OCI-LY7 (cell line): ENCODE data around the gene VPS35L. TPM values are rescaled to one million over a fixed set of nuclear protein-coding genes. Genes with fewer than 3 reads are reported as not detected.

Experiments
- BruUV-seq: library from RNA; stranded (reverse); fragments of 400-500 nt; replicated peaks from 2 replicates; lab custom pipeline; 2021; lab: Mats Ljungman, UMichigan
- CTCF ChIA-PET: fragments of 300-600 bp; sonication (Branson Sonifier 250); formaldehyde crosslinking; loops from one replicate; lab custom pipeline; 2022; ENCODE audit warnings: antibody characterized with exemption; ENCODE audit not compliant: unreplicated experiment; lab: Charles Lee
- POLR2A ChIA-PET: fragments of 300-600 bp; sonication (Branson Sonifier 250); formaldehyde crosslinking; loops from one replicate; lab custom pipeline; 2022; ENCODE audit warnings: antibody characterized with exemption; lab: Charles Lee
- DNase-seq: peaks from one replicate; pipeline ENCODE4 v3.0.0-alpha.2; 2015; ENCODE audit warnings: low spot score
- H2AFZ ChIP-seq: fragments of 200-600 bp; sonication (generic), shearing (Covaris generic); 2 replicates; pipeline ENCODE4 v1.6.1; 2014; ENCODE audit warnings: mild to moderate bottlenecking, antibody characterized with exemption, low read length, moderate library complexity
- H3K27ac ChIP-seq: fragments of 200-600 bp; sonication (generic); 2 replicates; pipeline ENCODE4 v1.5.1; 2014; ENCODE audit warnings: mixed run types, low read depth, mild to moderate bottlenecking, moderate library complexity, low read length, inconsistent platforms; ENCODE audit not compliant: poor library complexity, severe bottlenecking
- H3K36me3 ChIP-seq: fragments of 200-600 bp; sonication (generic); 2 replicates; pipeline ENCODE4 v1.6.1; 2014; ENCODE audit warnings: mild to moderate bottlenecking, antibody characterized with exemption, low read length, moderate library complexity, mixed read lengths; ENCODE audit not compliant: insufficient read depth
- H3K4me1 ChIP-seq: fragments of 200-600 bp; sonication (generic); 2 replicates; pipeline ENCODE4 v1.5.1; 2014; ENCODE audit warnings: mild to moderate bottlenecking, low read length; ENCODE audit not compliant: insufficient read depth, poor library complexity, severe bottlenecking
- H3K4me2 ChIP-seq: fragments of 200-600 bp; sonication (generic); 2 replicates; pipeline ENCODE4 v1.6.1; 2014; ENCODE audit warnings: mild to moderate bottlenecking, low read length
- H3K4me3 ChIP-seq: fragments of 200-600 bp; sonication (generic); 2 replicates; pipeline ENCODE4 v1.5.1; 2014; ENCODE audit warnings: mild to moderate bottlenecking, low read depth, low read length; ENCODE audit not compliant: poor library complexity, severe bottlenecking
- H3K79me2 ChIP-seq: fragments of 200-600 bp; sonication (generic); 2 replicates; pipeline ENCODE4 v1.6.1; 2016; ENCODE audit warnings: low read depth, mild to moderate bottlenecking, low read length, moderate library complexity, mixed read lengths; ENCODE audit not compliant: insufficient read depth
- H3K9me2 ChIP-seq: fragments of 200-600 bp; sonication (generic); 2 replicates; pipeline ENCODE4 v1.6.1; 2016; ENCODE audit warnings: mild to moderate bottlenecking, low read length, mixed read lengths; ENCODE audit not compliant: insufficient read depth
- H3K9me3 ChIP-seq: fragments of 200-600 bp; sonication (generic); 2 replicates; pipeline ENCODE4 v1.6.1; 2014; ENCODE audit warnings: mild to moderate bottlenecking, mixed run types, low read length, mixed read lengths
- H4K20me1 ChIP-seq: fragments of 200-600 bp; sonication (generic); 2 replicates; pipeline ENCODE4 v1.6.1; 2014; ENCODE audit warnings: mild to moderate bottlenecking, antibody characterized with exemption, low read length, moderate library complexity, mixed read lengths; ENCODE audit not compliant: insufficient read depth
- EZH2phosphoT487 ChIP-seq: fragments of 200-600 bp; sonication (generic); IDR thresholded peaks from 2 replicates; pipeline ENCODE4 v1.6.1; 2018; ENCODE audit warnings: low read depth, borderline replicate concordance, mild to moderate bottlenecking, mixed run types, antibody characterized with exemption, low read length, moderate library complexity, mixed read lengths
- intact Hi-C: fragments of 100-400 bp; cut with micrococcal nuclease; formaldehyde crosslinking; loops from one replicate; pipeline ENCODE4 v1.10.0; 2022; ENCODE audit not compliant: unreplicated experiment
- total RNA-seq, 2 experiments: library from RNA; depleted of rRNA in 1 of 2; stranded (reverse); fragments of >200 nt in 1 of 2; shearing (Covaris generic) in 1 of 2; gene quantifications; 2 replicates each; pipeline ENCODE4 v1.2.3, GENCODE V29; 2014 to 2022
- TF ChIP-seq, protein P1 (sequence below): fragments of 200-600 bp; sonication (generic); conservative IDR thresholded peaks from 2 replicates; pipeline ENCODE4 v1.5.1; 2014; ENCODE audit warnings: mild to moderate bottlenecking, antibody characterized with exemption, low read length, moderate library complexity, mixed read lengths

The VPS35L gene
- total RNA-seq, 2 experiments from 2014 or later = 16.5 to 65.2 TPM

DNA sequence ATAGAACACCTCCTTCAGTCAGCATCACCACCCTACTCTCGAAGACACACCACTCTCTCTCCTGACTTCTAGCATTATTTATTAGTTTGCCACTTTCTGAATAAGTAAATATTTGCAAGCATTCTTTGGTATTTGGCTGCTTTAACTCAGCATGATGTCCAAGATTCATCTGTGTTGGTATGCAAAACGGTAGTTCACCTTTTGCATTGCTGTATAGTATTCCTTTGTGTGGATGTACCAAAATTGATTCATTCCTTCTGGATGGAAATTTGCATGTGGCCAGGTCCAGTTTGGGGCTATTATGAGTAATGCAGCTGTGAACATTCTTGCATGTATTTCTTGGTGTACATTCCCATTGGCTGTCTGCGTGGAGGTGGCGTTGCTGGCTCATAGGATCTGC lies 129.7 kb downstream of the VPS35L start:
- no peaks in the 10 kb centered on the region for H4K20me1 ChIP-seq
- CTCF ChIA-PET = no interaction called here
- H3K4me3 ChIP-seq = no peak overlapping the region
- no peak overlapping the region for H3K4me2 ChIP-seq
- H3K79me2 ChIP-seq = no peaks in the 10 kb centered on the region
- TF ChIP-seq, protein P1, sequence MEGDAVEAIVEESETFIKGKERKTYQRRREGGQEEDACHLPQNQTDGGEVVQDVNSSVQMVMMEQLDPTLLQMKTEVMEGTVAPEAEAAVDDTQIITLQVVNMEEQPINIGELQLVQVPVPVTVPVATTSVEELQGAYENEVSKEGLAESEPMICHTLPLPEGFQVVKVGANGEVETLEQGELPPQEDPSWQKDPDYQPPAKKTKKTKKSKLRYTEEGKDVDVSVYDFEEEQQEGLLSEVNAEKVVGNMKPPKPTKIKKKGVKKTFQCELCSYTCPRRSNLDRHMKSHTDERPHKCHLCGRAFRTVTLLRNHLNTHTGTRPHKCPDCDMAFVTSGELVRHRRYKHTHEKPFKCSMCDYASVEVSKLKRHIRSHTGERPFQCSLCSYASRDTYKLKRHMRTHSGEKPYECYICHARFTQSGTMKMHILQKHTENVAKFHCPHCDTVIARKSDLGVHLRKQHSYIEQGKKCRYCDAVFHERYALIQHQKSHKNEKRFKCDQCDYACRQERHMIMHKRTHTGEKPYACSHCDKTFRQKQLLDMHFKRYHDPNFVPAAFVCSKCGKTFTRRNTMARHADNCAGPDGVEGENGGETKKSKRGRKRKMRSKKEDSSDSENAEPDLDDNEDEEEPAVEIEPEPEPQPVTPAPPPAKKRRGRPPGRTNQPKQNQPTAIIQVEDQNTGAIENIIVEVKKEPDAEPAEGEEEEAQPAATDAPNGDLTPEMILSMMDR = no peak
- no peak for TF ChIP-seq EZH2phosphoT487
- no peaks in the 10 kb centered on the region for H3K4me1 ChIP-seq
- H2AFZ ChIP-seq = no peak overlapping the region
- BruUV-seq = TSS peak; percentile 51
- no peak for DNase-seq
- H3K27ac ChIP-seq = no peak overlapping the region
- H3K9me3 ChIP-seq = no peaks in the 10 kb centered on the region
- intact Hi-C loops = no loop called here
- peaks cover 36% of the 10 kb centered on the region for H3K36me3 ChIP-seq
- no peaks in the 10 kb centered on the region for H3K9me2 ChIP-seq
- POLR2A ChIA-PET = no interaction called here

DNA sequence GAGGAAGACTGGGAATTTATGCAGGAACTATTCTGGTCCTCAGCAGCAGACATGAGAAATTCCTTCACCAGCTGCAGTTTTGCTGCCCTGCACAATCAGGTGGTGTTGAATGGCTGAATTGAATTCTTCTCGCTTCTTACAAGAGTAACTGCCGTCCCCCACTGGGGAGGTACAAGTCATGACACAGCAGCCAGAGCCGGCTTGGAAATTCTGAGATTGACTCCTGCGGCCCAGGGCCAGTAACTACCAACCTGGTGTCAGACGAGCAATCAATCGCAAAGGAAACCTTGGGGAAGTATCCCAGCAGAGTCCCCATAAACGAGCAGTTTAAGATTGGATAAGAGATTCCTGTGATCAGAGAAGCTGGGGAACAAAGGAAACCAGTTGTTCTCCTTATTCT lies 131.8 kb downstream of the VPS35L start:
- Histone ChIP-seq H3K9me3 (no peaks in the 10 kb centered on the region), H4K20me1 (no peaks in the 10 kb centered on the region), H3K4me2 (no peak overlapping the region), H3K9me2 (no peaks in the 10 kb centered on the region), H3K36me3 (peaks cover 47% of the 10 kb centered on the region), H3K79me2 (no peaks in the 10 kb centered on the region), H3K4me1 (no peaks in the 10 kb centered on the region), H3K27ac (no peak overlapping the region), H2AFZ (no peak overlapping the region), H3K4me3 (no peak overlapping the region)
- intact Hi-C loops = no loop called here
- no peak for DNase-seq
- TF ChIP-seq EZH2phosphoT487 = no peak
- TF ChIP-seq, protein P1 = no peak
- ChIA-PET POLR2A (no interaction called here), CTCF (no interaction called here)
- BruUV-seq = no TSS peak

DNA sequence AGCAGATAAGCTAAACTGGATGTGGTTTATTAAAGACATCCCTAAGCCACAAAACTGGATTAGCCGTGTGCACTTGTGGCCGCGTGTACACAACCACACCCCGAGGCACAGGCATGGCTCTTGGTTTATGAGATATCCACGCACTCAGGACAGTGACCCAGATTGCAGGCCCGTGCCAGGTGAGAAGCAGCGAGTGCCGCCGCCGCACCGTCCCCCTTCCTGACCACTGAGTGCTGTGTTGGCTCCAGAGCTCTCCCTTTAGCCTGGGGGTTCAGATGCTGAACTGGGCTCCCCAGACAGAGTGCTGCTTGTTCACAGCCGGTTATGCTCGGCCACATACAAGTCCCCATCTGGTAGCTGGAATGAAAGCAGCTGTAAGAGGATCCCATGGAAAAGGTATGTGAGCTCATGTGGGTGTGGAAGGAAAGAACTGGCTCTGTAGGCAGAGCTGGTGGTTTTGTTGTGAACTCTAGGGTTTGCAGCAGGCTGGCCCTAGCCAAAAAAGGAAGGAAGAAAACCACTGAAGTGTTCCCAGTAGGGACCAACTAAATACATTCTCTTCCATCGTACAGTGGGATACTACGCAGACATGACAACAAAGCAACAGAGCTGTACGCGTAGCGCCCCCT lies 133.0 kb downstream of the VPS35L start:
- Histone ChIP-seq H3K27ac (no peak overlapping the region), H3K9me2 (no peaks in the 10 kb centered on the region), H3K4me2 (no peak overlapping the region), H2AFZ (no peak overlapping the region), H3K4me1 (no peaks in the 10 kb centered on the region), H3K9me3 (no peaks in the 10 kb centered on the region), H3K4me3 (no peak overlapping the region), H3K79me2 (no peaks in the 10 kb centered on the region), H4K20me1 (no peaks in the 10 kb centered on the region), H3K36me3 (peaks cover 43% of the 10 kb centered on the region)
- POLR2A ChIA-PET = interaction anchor here (1.0 kb wide), 1 partner anchor 35 kb away, joined by 3 read pairs; no protein-coding TSS in a partner anchor
- no peak for DNase-seq
- CTCF ChIA-PET = no interaction called here
- BruUV-seq = no TSS peak
- intact Hi-C loops = no loop called here
- TF ChIP-seq EZH2phosphoT487 = no peak
- TF ChIP-seq, protein P1 = no peak
